Ovary (tissue), 9 donors: ENCODE data around the gene ITSN1. TPM values are rescaled to one million over a fixed set of nuclear protein-coding genes. Genes with fewer than 3 reads are reported as not detected.

Source experiments
- DNase-seq, 5 donors: peaks; one replicate each; pipeline ENCODE4 v3.0.0-alpha.2; 2019 to 2020
- H3K27ac ChIP-seq, 2 donors: fragments of 200-600 bp; one replicate each; pipeline versions ENCODE4 v1.5.1 to v1.8.0; 2019 to 2022
- H3K27me3 ChIP-seq: fragments of 200-600 bp; one replicate; pipeline ENCODE4 v1.8.0; 2022
- H3K36me3 ChIP-seq: fragments of 200-600 bp; sonication (generic); one replicate; pipeline ENCODE4 v1.5.1; 2019
- H3K4me1 ChIP-seq: one replicate; pipeline ENCODE4 v1.8.1; 2013; ENCODE audit warnings: mild to moderate bottlenecking, moderate library complexity; ENCODE audit not compliant: insufficient read depth
- H3K4me3 ChIP-seq: fragments of 200-600 bp; sonication (generic); one replicate; pipeline ENCODE4 v1.5.1; 2017
- H3K9me3 ChIP-seq, 2 donors: fragments of 200-600 bp in 1 of 2; sonication (generic) in 1 of 2; one replicate each; pipeline versions ENCODE4 v1.5.1 to v1.8.1; 2013 to 2019; ENCODE audit warnings: mild to moderate bottlenecking in 1 of 2, moderate library complexity in 1 of 2
- CTCF ChIP-seq, 3 donors: fragments of 450-650 bp in 2 of 3; fragments of 200-600 bp in 1 of 3; IDR thresholded peaks; one replicate each; pipeline versions ENCODE4 v1.5.1 to v1.8.0; 2016 to 2022; ENCODE audit warnings: antibody characterized with exemption in 3 of 3, mild to moderate bottlenecking in 1 of 3
- EP300 ChIP-seq: sonication (generic); formaldehyde crosslinking; IDR thresholded peaks from one replicate; pipeline ENCODE4 v1.6.1; 2017; ENCODE audit warnings: antibody characterized with exemption
- POLR2A ChIP-seq: fragments of 450-650 bp; IDR thresholded peaks from one replicate; pipeline ENCODE4 v1.6.1; 2017; ENCODE audit warnings: antibody characterized with exemption, mild to moderate bottlenecking, moderate library complexity
- WGBS, 3 donors: extraction: QIAGEN DNeasy Blood & Tissue Kit in 1 of 3; methylation state at CpG; one replicate each; pipeline versions ENCODE4 v1.1.5 to v1.1.7; 2013 to 2017; 5-methylcytosine and 5-hydroxymethylcytosine counted together
- intact Hi-C, 4 donors: fragments of 100-400 bp; cut with DNase I; formaldehyde crosslinking; loops; one replicate each; pipeline versions ENCODE4 v1.11.0 to v1.15.1; 2022 to 2023
- polyA plus RNA-seq, 2 donors: library from polyadenylated mRNA; stranded (reverse); fragments of 200-250 nt in 1 of 2; fragments of 350-450 nt in 1 of 2; fragmentation: Illumina TruSeq in 1 of 2; extraction: RNeasy Lipid Tissue Mini Kit (QIAGEN cat#74804) in 1 of 2; gene quantifications; one replicate each; pipeline ENCODE4 v1.2.3, GENCODE V29; 2013 to 2014
- total RNA-seq, 7 donors: library from RNA; depleted of rRNA in 2 of 7; stranded (reverse); fragments of >200 nt in 2 of 7; fragmentation: NEBNext Ultra II Directional in 3 of 7; extraction: Animal tissue kit (Norgen Biotek cat#: 25700) in 3 of 7; gene quantifications; one replicate each; pipeline versions ENCODE4 v1.1.0 to v1.2.4, GENCODE V29; 2016 to 2023
- donor health status: DM: no; HTN: no; CAD: no; lungs with moderate emphysema.
- donor health status: DM: no; HTN: no; CAD: no.
- donor health status: Bipolar disorder and iron deficiency.
- donor health status: DM: yes; HTN: yes; CAD: no.
- donor health status: DM: no; HTN: no; CAD: no.
- donor health status: DM: yes; HTN: yes; CAD: no.

Gene ITSN1
- total and polyA plus RNA-seq, 9 donors, result 22.6 to 61.3 (median 36.4) TPM

DNA sequence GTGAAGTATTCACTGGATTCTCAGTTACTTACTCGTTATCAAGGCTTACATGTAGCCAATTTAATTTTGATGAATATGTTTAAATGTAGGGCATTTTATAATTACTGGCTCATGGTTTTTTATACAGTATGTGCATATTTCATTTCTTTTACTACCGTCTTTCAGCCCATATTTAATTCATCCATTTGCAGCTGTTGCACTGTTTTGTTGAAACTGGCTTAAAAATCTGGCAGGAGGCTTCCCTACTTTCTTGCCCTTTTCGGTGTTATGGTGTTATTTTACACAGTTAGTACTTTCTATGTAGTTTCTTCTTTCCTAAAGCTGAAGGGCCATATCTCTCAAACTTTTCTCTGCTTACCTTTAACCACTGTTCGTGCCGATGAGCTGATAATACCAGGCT, 54.2 kb downstream of the ITSN1 start:
- WGBS, 3 donors, result 19 to 33% (median 25%) methylated on average over 5 of the region's 5 CpGs
- H3K27ac ChIP-seq, result no peak overlapping the region

DNA sequence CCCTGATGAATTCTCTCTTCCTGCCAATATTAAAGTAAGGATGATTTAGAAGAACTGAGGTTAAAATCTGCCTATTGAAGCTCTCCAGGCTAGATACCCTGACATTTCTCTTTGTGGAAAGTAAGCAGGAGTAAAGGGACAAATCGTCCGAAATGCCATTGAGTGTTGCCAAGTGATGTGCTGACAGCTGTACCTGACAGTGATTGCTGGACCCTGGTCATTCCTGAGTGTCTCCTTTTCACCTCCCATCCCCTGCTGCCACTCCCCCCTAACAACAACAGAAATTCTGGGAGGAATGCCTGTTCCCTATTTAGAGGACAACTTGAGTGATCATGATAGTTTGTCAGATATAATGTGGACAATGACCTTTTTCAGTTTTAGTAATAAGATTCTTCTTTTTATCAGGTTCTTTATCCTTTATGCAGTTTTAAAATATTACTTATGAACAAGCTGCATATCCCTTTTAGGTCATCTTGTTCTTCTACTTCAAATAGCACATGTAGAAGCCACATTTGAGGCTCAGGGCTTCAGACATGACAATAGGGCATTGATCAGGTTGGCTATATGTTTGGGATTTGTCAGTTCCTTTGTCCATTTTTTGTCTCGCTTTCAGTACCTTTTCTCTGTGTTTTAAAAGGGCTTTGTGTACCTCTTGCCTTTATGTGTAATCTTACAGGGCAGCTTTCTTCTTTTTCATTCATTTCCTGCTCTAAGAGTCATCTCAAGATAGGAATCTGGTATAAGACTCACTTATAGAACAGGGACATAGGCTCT, 56.0 kb downstream of the ITSN1 start:
- no peaks in the 10 kb centered on the region for H3K27me3 ChIP-seq
- no peaks in the 10 kb centered on the region for H3K9me3 ChIP-seq
- intact Hi-C loops, result no loop called here
- no peak for TF ChIP-seq EP300
- DNase-seq, result no peak
- peaks cover 1% of the 10 kb centered on the region for H3K4me1 ChIP-seq
- H3K36me3 ChIP-seq, result no peaks in the 10 kb centered on the region
- H3K27ac ChIP-seq, result no peak overlapping the region
- no peak overlapping the region for H3K4me3 ChIP-seq
- 71 to 79% (median 79%) methylated on average over 3 of the region's 3 CpGs for WGBS, 3 donors

More for the DNA sequence above, 54.2 kb downstream of the ITSN1 start:
- no peak for TF ChIP-seq POLR2A
- TF ChIP-seq CTCF (IDR thresholded peaks at IDR 0.05), result no peak
- no peak overlapping the region for H3K4me3 ChIP-seq
- H3K9me3 ChIP-seq, result no peaks in the 10 kb centered on the region
- no peak for DNase-seq
- no peaks in the 10 kb centered on the region for H3K36me3 ChIP-seq
- H3K4me1 ChIP-seq, result peaks cover 1% of the 10 kb centered on the region
- H3K27me3 ChIP-seq, result no peaks in the 10 kb centered on the region
- intact Hi-C loops, result no loop called here

DNA sequence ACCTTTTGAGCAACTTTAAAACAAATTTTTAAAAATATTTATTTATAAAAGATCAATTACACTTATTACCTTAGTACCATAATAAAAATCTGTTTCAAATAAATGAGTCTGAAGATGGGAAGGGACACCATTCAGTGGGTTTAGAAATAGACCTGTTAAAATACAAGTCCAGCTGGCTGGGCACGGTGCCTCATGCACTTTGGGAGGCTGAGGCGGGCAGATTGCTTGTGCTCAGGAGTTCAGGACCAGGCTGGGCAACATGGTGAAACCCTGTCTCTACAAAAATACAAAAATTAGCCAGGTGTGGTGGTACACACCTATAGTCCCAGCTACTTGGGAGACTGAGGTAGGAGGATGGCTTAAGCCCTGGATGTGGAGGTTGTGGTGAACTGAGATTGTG, 57.0 kb downstream of the ITSN1 start:
- Histone ChIP-seq H3K27ac (no peak overlapping the region), H3K4me3 (no peak overlapping the region), H3K27me3 (no peaks in the 10 kb centered on the region), H3K9me3 (no peaks in the 10 kb centered on the region), H3K4me1 (peaks cover 4% of the 10 kb centered on the region), H3K36me3 (no peaks in the 10 kb centered on the region)
- TF ChIP-seq POLR2A (no peak), EP300 (no peak), CTCF (IDR thresholded peaks at IDR 0.05) (no peak)
- no peak for DNase-seq
- intact Hi-C loops, result no loop called here
- 93 to 98% (median 97%) methylated on average over 2 of the region's 2 CpGs for WGBS, 3 donors

DNA sequence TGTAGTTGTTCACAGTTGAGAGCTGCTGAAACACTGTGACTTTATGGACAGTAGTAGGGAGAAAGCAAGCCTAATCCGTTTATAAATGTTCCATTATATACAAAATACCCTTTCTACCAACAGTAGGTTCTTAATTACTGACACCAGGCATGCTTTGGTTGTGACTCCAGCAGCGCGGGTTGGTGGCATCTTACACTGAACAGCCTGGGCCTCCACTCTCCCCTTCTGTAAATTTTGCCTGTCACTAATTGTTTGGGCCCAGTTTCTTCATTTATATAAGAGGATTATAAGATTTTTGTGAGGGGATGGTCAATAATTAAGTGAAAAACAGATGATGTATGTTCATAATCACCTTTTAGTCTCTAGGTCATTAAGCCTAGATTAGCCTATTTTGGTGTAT, 58.2 kb downstream of the ITSN1 start:
- Histone ChIP-seq H3K27me3 (no peaks in the 10 kb centered on the region), H3K27ac (no peak overlapping the region), H3K36me3 (no peaks in the 10 kb centered on the region), H3K4me3 (no peak overlapping the region), H3K9me3 (no peaks in the 10 kb centered on the region), H3K4me1 (peaks cover 4% of the 10 kb centered on the region)
- no peak for DNase-seq
- no peak for TF ChIP-seq EP300
- TF ChIP-seq CTCF (IDR thresholded peaks at IDR 0.05), result no peak
- no peak for TF ChIP-seq POLR2A
- 92 to 96% (median 94%) methylated on average over 3 of the region's 3 CpGs for WGBS, 3 donors
- intact Hi-C loops, result loop anchor here in 1 of 4 donors (10.0 kb wide), 1 partner anchor 56 kb away; the partner anchor contains the start of genes CRYZL1 and ITSN1
